ENCODE data around the gene HRH3.

The HRH3 gene

GRCh38 chr20:62215020-62215990, 4.8 kb downstream of the HRH3 start:
- DNase-seq: no peak

DNA sequence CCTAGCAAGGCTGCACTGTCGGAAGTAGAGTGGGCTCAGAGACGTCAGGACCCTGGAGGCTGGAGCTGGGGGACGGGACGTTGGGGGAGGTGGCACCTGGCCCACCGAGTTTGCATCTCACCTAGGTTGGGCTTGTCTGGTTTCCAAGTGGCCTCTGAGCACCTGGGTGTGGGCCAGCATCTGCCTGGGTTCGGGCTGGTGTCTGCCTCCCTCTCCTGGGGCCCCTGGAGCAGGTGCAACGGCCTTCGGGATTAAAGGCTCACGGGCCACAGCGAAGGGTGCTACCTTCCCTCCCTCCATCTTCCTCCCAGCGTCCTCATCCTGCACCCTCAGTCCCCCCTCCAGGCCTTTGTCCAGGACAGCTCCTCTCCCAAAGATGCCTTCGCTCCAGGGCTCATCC, 6.0 kb downstream of the HRH3 start:
- no peak for DNase-seq

DNA sequence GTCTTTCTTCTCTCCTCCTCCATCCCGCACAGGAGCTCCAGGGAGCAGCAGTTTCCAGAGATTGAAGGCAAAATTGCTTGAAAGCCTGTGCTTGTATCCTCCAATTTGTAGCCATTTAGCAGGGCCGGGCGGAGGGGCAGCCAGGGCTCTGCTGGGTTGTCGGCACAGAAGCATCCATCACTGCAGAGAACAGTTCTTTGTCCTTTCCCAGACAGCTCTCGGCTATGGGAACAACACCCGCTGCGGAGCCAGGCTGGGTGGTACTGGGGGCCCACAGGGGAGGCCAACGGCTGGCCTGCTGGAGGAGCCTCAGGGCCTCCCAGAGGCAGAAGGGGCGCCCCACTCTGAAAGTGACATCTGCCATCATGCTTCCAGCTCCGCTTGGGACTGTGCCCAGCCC, 7.8 kb downstream of the HRH3 start:
- DNase-seq: no peak

DNA sequence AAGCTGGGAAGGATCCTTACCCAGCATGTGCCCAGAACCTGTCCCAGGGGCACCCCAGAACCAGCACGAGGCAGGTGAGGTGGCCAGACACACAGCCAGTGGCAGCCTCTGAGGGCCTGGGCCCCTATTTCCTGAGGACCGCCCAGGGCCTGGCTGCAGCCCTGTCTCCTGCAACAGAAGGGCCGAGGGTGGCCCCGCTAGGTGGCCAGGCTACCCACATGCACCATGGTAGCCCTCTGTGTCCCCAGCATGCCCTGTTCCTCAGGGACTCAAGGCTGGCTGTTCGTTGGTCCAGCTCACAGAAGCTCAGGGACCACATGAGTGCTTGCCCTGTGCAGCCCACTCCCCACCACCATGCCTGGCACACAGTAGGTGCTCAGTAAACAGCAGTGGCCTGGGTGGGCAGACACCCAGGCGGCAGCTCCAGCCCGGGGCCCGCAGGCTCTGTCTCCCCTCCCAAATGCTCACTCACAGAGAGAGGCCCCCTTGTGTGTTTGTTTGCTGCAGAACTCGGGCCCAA, 8.2 kb downstream of the HRH3 start:
- DNase-seq: no peak

DNA sequence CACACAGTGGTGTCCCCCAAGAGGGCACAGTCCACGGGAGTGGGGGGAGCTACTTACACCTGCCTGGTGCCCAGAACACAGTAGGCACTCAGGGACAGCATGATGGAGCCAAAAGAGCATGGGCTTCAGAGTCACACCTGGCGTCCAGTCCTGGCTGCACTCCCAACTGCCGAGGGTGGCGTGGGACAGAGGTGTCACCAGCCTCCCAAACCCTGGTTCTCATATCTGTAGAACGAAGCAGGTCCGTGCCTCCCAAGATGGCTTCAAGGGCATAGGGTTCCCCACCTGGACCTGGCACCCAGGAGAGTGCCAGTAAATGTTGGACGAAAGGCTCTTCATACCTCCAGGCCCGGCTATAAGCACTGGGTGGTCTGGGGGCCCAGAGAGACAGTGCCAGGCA, 8.9 kb downstream of the HRH3 start:
- DNase-seq: no peak

DNA sequence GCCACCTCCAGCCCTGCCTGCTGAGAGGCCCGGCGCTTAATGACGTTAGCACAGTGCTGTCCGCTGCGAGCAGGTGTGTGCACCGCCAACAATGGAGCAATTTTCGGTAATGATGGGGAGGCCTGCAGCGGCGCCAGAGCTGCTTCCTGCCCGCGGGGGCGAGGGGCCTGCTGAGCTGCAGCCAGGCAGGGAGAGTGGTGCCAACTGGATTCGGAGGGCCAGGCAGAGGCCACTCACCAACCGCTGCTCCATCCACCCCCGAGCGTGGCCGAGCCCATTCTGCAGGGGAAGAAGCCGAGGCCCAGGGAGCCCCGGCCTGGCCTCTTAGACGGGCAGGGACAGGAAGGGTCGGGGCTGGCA, 9.6 kb downstream of the HRH3 start:
- no peak for DNase-seq

- DNase-seq: no peak
Observed at GRCh38 chr20:62209850-62210495, 10.1 kb downstream of the HRH3 start.

DNA sequence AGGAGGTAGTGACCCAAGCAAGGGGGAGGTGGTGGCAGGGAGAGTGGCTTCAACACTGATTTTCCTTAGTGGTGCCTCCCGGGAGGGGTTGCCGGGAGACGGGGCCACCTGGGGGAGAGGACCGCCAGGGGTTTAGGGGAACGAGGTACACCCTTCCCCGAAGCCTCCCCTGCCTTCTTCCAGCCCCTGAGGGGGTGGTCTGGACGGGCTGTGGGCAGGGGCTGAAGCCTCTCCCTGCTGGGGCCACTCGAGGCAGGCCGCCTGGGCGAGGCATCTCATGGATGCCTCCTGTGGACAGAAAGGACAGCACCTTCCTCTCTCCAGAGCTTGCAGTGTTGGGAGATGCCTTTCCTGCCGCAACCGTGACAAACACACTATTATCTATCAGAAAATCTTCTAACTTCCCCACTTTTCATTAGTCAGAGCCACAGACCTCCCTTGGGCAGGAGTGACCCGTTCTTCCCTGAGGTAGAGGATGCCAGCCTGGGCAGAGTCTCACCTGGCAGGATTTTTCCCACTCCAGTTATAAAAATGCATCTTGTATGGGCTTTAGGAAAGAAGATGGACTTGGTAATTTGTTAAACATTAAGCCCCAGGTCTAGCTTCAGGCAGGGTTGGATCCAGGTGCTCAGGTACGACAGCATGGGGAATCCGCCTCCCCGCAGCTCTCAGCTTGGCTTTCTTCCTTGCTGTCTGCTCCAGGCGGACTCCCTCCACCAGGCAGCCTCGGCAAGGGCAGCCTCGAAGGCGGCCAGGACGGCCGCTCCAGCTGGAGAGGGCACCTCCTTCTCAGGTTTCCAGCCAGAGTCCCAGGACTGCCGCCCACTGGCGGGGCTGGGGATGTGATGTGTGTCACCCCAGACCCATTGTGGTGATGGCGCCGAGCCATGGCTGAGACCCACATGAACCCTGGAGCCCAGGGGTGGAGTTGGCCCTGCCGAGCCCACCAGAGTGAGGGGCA, 11.0 kb downstream of the HRH3 start:
- no peak for DNase-seq

DNA sequence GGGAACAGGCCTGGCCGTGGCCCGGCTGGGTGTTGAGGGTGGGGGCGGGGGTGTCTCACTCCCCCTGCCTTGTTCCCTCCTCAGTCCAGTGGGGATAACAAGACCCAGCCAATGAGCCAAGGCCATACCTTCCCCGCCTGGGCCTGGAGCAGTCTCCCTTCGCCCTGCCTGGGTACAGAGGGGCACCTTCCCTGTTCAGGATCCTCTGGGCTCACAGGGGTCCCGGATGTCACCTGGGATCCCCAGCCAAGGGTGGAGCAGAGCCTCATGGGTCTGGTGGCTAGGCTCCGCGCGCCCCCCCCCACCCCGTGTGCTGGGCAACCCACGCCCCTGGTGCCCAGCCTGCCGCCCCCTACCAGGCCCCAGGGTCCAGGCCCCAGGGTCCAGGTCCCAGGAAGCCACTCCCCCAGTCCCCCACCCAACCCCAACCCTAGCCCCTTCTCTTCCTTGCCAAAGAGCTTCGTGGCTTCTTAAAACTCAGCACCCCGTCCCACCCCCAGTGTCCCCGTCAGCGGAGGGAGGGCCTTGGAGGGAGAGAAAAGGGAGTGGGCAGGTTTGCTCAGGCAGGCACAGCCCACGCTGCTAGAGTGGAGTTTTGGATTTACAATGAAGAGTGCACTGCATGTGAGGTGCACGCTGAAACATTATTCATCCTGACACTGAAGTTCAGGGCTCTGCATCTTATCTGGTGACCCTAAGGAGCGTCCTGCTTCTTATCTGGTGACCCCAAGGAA, 11.8 kb downstream of the HRH3 start:
- no peak for DNase-seq

DNA sequence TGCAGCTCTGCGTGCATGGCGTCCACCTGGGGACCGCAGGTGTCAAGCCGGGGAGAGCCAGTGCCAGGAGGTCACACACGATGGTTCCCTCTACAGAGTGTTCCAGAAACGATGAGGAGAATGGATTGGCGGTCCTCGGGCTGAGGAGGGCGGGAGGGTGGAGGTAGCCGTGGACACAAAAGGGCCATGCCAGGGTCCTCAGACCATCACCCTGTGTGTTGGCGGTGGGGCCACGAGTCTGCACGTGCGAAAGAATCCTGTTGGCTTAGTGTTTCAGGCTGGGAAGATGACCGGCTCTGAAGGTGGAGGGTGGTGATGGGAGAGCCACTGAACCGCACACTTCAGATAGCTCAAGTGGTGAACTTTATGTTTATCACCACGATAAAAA, 13.7 kb downstream of the HRH3 start:
- no peak for DNase-seq

DNA sequence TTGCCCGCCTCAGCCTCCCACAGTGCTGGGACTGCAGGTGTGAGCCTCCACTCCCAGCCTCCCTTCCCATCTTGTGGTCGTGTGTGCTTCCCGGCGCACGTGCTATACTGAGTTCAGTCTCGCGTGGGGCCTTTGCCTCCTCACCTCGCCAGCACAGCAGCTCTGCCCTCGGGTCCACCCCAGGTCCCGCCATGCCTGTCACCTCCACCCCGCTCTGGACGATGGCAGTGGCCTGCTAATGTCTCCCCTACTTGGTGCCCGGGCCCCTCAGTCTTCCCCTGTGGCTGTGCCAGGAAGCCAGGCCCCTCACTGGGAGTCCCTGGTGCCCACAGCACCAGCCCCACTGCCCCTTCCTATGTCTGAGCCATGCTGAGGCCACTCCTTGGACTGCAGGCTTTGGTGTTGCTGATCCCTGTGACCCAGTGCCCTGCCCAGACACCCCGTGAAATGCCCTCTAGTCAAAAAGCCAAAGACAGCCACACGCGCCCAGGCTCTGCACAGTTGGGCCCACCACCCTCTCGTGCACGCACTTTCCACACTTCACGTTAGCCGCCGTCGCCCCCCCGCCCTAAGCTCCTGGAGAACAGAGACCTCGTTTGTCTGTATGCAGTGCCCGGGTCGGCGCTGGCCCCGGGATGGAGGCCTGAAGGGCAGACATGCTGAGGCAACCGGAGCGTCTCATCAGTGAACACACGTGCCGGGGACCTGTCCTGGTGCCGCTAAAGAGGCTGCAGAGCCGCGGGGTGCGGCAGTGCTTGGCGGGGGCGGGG, 14.3 kb downstream of the HRH3 start:
- no peak for DNase-seq

GRCh38 chr20:62203378-62204030, 16.6 kb downstream of the HRH3 start:
- no peak for DNase-seq

DNA sequence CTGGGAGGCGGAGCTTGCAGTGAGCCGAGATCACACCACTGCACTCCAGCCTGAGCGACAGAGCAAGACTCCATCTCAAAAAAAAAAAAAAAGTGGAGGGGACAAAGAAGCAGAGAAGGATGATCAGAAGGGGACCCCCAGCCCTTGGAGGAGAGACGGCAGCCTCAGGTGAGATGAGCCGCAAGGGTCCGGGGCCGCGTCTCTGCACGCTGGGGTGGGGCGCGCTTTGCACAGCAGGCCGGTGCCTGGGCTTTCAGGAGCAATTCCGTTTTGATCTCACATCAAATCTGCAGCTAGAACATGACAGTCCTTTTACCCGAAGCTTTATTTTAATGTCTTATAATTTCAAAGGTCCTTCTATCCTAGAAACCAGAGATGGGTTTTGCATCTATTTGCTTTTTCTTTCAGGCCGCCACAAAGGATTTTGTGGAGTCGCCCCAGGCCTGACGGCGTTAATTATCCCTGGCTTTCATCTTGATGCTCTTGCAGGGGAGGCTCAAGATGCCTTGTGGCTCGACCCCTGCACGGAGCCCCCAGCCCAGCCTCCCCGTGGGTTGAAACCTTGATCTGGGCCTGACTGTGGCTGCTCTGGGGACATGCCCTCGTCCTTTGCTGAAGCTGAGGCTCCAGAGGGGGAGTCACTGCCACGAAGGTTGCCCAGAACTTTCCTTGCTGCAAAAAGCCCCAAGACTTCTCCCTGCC, 17.3 kb downstream of the HRH3 start:
- no peak for DNase-seq

DNA sequence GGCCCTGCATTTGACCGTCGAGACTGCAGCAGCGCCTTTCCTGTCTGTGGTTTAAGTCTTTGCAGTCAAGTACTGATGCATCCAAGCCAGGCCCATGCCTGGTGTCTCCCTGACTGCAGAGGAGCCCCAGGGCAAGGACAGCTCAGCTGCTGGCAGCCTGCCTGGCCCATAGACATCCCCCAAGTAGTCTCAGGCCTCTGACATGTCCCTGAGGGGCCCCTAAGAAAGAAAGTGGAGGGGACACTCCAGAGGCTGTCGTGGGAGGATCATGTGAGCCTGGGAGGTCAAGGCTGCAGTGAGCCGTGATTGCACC, 18.0 kb downstream of the HRH3 start:
- no peak for DNase-seq

DNA sequence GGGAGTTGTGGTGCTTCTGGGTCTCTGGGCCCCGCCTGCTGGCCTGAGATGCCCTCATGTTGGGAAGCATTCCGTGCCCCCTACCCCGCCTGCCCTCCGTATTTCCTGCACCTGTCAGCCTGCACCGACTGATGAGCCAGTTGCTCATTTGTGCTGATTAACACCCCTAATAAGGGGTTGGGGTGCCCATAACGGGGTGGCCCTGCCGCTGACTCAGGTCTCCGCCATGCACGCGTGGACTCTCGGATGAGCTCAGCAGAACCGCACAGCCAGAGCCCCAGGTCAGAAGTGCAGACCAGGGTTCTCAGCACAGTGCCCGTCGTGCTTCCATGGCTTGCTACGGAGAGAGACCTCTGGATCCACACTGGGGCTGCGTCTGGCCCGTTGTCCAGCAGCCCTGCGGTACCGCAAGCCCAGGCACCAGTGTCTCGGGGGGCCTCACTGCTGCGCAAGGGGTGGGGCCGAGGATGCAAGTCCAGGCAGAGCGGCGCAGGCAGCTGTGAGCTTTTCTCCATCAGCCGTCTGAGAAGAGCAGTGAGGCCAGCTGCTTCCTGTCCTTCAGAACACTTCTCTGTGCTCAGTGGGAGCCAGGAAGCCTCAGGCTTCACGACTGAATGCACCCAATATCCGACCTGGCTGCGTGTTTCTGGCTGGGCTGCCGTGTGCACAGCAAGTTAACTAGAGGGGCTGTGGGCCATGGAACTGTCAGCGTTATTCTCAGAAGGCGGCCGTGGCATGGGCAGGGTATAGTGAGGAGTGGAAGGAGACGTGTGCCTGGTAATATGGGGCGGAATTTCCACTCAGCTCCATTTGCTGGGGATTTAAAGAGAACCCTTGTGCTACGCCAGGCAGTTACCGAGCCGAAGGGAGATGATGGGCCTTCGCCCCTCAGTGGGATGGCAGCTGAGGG, 18.6 kb downstream of the HRH3 start:
- DNase-seq: peak in 1 of 2 donors; percentile 5

- DNase-seq: no peak
Observed at GRCh38 chr20:62200491-62201172, 19.4 kb downstream of the HRH3 start.

DNA sequence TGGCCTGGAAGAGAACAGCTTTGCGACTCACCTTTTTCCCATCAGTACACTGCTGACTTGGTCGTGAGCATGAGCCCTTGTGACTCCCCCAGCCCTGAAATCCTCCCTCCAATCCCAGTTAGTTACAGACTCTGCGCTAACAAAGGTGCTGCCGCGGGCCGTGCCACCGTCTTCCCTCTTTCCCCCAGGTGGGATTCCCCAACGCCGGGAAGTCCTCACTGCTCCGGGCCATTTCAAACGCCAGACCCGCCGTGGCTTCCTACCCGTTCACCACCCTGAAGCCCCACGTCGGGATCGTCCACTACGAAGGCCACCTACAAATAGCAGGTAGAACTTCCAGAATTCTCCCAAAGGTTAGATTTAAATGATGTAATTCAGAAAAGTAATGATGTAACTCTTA, 21.1 kb downstream of the HRH3 start:
- no peak for DNase-seq

GRCh38 chr20:62198496-62198895, 21.6 kb downstream of the HRH3 start:
- DNase-seq: no peak

DNA sequence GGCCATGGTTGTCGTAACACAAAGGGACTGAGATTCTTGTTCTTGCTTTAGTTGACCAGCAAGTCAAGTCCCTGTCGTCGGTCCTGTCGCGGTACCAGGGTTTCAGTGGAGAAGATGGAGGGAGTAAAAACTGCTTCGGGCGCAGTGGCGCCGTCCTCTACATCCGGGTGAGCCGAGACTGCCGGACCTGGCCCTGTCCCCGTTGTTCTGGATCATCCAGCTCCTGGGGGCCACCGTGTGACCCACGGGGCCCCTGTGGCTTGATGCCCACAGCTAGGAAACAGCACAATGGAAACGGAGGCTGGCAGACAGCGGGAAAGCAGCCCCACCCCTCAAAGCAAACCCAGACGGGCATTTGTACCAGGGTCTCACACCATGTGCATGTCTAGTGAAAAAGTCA, 22.3 kb downstream of the HRH3 start:
- DNase-seq: no peak
